HG03432 (cell line): ENCODE measurements around the gene PLCG2.
"Not testable (repeated sequence)": the region's sequence is repeated elsewhere in the genome, so short reads cannot be mapped to it uniquely, and the experiment has no call there.

ENCODE experiments used
- ATAC-seq: cut with Tn5 transposase; IDR thresholded peaks from one replicate; pipeline ENCODE4 v1.9.1; 2021; ENCODE audit warnings: mild to moderate bottlenecking, moderate library complexity; ENCODE audit not compliant: unreplicated experiment

PLCG2 gene

GRCh38 chr16:81786868-81787267 lies 7.8 kb downstream of the PLCG2 start:
- no peak for ATAC-seq

GRCh38 chr16:81787659-81788058 lies 8.6 kb downstream of the PLCG2 start:
- no peak for ATAC-seq

GRCh38 chr16:81790277-81790676 lies 11.2 kb downstream of the PLCG2 start:
- no peak for ATAC-seq

DNA sequence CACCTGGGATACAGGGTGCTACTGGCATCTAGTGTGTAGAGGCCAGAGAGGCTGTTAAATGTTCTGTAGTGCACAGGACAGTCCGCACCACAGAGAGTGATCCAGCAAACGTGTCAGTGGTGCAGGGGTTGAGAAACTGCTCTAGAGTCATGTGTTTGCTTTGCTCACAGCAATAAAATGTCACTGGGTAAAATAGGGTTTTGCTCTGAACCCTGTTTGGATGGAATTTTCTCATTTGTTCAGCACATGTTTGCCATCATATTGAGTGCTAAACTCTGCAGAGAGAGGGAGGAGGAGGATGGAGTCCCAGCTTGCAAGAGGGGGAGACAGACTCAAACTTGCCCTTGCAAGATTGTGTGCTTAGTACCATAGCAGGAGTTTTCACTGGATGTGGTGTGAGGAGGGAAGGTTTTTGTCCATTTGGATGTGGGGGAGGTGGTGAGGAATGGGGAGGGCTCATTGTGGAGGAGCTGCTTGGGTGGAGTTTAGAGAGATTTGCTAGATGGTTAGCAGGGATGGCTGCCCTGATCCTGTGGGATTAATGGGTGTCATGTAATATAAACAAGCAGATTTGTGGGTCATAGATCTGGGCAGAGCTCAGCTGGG lies 11.8 kb downstream of the PLCG2 start:
- ATAC-seq: no peak

DNA sequence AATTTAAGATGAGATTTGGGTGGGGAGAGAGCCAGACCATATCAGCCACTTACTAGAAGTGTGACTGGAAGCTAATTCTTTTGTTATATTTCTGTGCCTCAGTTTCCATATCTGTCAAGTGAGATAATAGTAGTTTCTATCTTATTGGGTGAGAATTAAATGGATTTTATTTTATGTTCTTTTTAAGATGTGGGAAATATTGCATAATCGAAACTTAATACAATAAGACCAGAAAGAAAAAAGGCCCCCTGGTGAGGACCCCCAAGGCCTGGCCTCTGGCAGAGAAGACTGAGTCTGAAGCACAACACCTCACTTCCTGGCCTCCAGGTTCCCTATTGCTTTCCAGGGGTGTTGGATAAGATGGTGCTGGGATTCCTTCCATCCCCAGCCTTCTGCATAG lies 13.7 kb downstream of the PLCG2 start:
- ATAC-seq: no peak

- no peak for ATAC-seq
These were observed 16.1 kb downstream of the PLCG2 start for GRCh38 chr16:81795193-81795592.

- no peak for ATAC-seq
These were observed 16.9 kb downstream of the PLCG2 start for GRCh38 chr16:81796035-81796434.

GRCh38 chr16:81796583-81797346 lies 17.7 kb downstream of the PLCG2 start:
- ATAC-seq: no peak

DNA sequence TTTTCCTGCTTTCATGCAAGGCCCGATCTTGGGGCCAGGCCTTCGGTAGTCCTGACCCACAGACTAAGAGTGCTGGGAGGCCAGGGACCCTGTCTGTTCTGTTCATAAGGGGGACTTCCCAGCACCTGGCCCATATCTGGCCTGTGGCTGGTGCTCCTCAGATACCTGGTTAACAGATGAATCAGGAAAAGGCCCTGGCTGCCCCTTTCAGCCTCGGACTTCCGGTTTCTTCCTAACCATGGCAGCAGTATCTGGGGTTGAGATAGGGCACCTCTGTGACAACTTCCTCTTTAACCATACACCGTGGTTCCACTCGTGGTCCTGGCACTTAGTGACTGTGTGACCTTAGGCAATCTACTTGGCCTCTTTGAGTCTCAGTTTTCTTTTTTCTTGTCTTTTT lies 18.4 kb downstream of the PLCG2 start:
- peak; percentile 55 for ATAC-seq

GRCh38 chr16:81798311-81799137 lies 19.4 kb downstream of the PLCG2 start:
- peak; percentile 65 for ATAC-seq

DNA sequence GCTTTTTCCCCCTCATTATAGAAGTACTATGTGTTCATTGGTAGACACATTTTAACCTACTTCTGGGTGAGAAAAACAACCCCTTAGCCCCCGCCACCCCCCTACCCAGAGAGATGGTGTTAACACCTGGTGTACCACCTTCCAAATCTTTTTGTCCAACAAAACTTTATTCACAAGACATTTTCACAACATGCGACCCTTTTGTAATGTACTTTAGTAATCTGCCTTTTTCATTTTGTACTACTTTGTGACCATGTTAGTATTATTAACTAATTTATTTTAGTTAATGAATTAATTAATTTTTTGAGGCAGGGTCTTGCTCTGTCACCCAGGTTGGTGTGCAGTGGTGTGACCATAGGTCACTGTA lies 20.0 kb downstream of the PLCG2 start:
- no peak for ATAC-seq

- ATAC-seq: not testable (repeated sequence)
These were observed 22.6 kb downstream of the PLCG2 start for GRCh38 chr16:81801724-81802123.

DNA sequence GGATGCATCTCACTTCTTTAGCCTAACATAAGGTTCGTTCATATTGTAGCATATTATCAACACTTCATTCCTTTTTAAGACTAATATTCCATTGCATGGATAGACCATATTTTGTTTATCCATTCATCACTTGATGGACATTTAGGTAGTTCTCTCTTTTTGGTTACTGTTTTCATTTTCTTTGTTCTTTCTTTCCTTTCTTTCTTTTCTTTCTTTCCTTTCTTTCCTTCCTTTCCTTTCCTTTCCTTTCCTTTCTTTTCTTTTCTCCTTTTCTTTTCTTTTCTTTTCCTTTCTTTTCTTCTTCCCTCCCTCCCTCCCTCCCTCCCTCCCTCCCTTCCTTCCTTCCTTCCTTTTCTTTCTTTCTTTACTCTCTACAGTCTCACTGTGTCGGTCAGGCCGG lies 24.2 kb downstream of the PLCG2 start:
- no peak for ATAC-seq

GRCh38 chr16:81804134-81804610 lies 25.1 kb downstream of the PLCG2 start:
- ATAC-seq: no peak

DNA sequence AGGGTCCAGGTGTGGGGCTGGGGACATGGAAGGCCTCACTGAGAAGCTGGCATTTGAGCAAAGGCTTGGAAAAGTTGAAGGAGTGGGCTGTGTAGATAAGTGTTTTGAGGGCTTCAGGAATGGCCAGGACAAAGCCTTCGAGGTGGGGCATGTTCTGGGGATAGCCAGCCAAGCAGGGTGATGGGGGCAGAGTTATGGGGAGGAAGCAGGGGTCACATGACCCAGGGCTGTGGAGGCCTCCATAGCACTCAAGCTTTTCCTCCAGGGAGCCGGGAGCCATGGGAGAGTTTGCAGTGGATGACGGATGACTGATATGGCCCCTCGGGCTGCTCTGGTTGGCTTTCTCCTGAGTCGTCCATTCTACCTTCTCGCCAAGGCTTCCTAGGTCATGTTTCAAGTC lies 27.6 kb downstream of the PLCG2 start:
- ATAC-seq: no peak

GRCh38 chr16:81807767-81808358 lies 28.8 kb downstream of the PLCG2 start:
- no peak for ATAC-seq

GRCh38 chr16:81808933-81809480 lies 29.9 kb downstream of the PLCG2 start:
- peak; percentile 65 for ATAC-seq

- ATAC-seq: no peak
These were observed 30.5 kb downstream of the PLCG2 start for GRCh38 chr16:81809567-81809966.

GRCh38 chr16:81810361-81810760 lies 31.3 kb downstream of the PLCG2 start:
- ATAC-seq: peak; percentile 20

DNA sequence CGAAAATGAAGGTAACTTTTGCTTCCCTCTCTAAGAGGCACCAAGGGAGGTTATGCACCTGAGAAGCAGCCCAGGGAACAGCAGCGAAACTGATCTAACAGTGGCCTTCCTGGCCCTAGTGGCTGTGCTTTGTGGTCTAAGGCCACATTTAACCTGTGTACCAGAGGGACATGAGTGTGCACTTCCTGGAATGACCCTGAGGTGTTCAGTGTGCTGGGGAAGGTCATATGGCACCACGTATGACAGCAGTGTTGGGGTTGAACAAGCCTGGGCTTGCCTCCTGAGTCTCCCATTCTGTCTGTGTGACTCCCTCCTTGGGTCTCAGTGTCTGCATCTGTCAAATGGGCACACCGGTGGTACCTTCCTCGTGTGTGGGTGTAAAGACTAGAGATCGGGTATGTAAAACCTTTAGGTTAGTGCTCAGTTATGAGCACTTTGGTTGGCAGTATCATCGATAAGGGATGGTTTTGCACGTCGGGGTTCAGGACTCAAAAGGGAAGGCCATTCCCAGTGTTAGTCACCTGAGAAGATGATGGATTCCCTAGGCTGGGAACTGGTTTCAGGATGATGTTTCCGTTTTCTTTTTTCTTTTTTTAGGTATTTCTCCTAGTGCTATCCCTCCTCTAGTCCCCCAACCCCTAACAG lies 31.9 kb downstream of the PLCG2 start:
- ATAC-seq: peak; percentile 44

GRCh38 chr16:81813648-81814047 lies 34.6 kb downstream of the PLCG2 start:
- no peak for ATAC-seq
